Measurements from ENCODE around the gene CDK3.

- TF ChIP-seq CTCF (IDR thresholded peaks at IDR 0.05 in 2 of 3, conservative IDR thresholded peaks at IDR 0.05 in 1 of 3; ENCODE audit: insufficient read depth in 2 of 3, low read depth in 1 of 3, low read length in 3 of 3) (no peak), NR2F6 (CRISPR knock-in tag; IDR thresholded peaks at IDR 0.05) (no peak)
Measured at GRCh38 chr17:76011951-76012350, 11.3 kb downstream of the CDK3 start.

Measured in K562 (cell line).